H9 (cell line): ENCODE results near the gene CNKSR1. TPM values are rescaled to one million over a fixed set of nuclear protein-coding genes. Genes with fewer than 3 reads are reported as not detected.

Source experiments
- DNase-seq: peaks from one replicate; pipeline ENCODE4 v3.0.0-alpha.2; 2017
- H2AFZ ChIP-seq: one replicate; pipeline ENCODE4 v1.6.1; 2013; ENCODE audit warnings: mild to moderate bottlenecking, low read length, control low read depth, moderate library complexity
- H2AK5ac ChIP-seq: 2 replicates; pipeline ENCODE4 v1.6.1; 2013; ENCODE audit warnings: low read length, control low read depth, mixed read lengths; ENCODE audit not compliant: insufficient read length
- H2BK120ac ChIP-seq: one replicate; pipeline ENCODE4 v1.6.1; 2013; ENCODE audit warnings: low read depth, mild to moderate bottlenecking, low read length, control low read depth, inconsistent platforms; ENCODE audit not compliant: poor library complexity, severe bottlenecking
- H2BK12ac ChIP-seq: 2 replicates; pipeline ENCODE4 v1.6.1; 2013; ENCODE audit warnings: low read length, control low read depth, mixed read lengths, low read depth; ENCODE audit not compliant: insufficient read length
- H2BK15ac ChIP-seq: 2 replicates; pipeline ENCODE4 v1.6.1; 2013; ENCODE audit warnings: low read depth, low read length, control low read depth
- H2BK20ac ChIP-seq: one replicate; pipeline ENCODE4 v1.6.1; 2013; ENCODE audit warnings: low read depth, mild to moderate bottlenecking, low read length, control low read depth, inconsistent platforms; ENCODE audit not compliant: poor library complexity, severe bottlenecking
- H2BK5ac ChIP-seq: 2 replicates; pipeline ENCODE4 v1.6.1; 2013; ENCODE audit warnings: low read length, control low read depth, mixed read lengths; ENCODE audit not compliant: insufficient read length
- H3K14ac ChIP-seq: 2 replicates; pipeline ENCODE4 v1.6.1; 2013; ENCODE audit warnings: low read length, control low read depth; ENCODE audit not compliant: insufficient read depth
- H3K18ac ChIP-seq: 2 replicates; pipeline ENCODE4 v1.6.1; 2013; ENCODE audit warnings: low read depth, mild to moderate bottlenecking, mixed read lengths, low read length, control low read depth; ENCODE audit not compliant: insufficient read length
- H3K23ac ChIP-seq: 2 replicates; pipeline ENCODE4 v1.6.1; 2013; ENCODE audit warnings: low read length, control low read depth, mixed read lengths, low read depth; ENCODE audit not compliant: insufficient read length
- H3K23me2 ChIP-seq: 2 replicates; pipeline ENCODE4 v1.6.1; 2013; ENCODE audit warnings: low read depth, mild to moderate bottlenecking, mixed read lengths, low read length, control low read depth; ENCODE audit not compliant: insufficient read length, poor library complexity, severe bottlenecking
- H3K27ac ChIP-seq: 2 replicates; pipeline ENCODE4 v1.5.1; 2013; ENCODE audit warnings: low read length, control low read depth, mixed read lengths, low read depth; ENCODE audit not compliant: insufficient read length
- H3K27me3 ChIP-seq: 2 replicates; pipeline ENCODE4 v1.6.1; 2013; ENCODE audit warnings: low read length, control low read depth, inconsistent platforms; ENCODE audit not compliant: insufficient read depth
- H3K4ac ChIP-seq: 2 replicates; pipeline ENCODE4 v1.6.1; 2013; ENCODE audit warnings: low read depth, mild to moderate bottlenecking, control low read depth, inconsistent platforms, low read length, moderate library complexity
- H3K4me1 ChIP-seq: 2 replicates; pipeline ENCODE4 v1.6.1; 2013; ENCODE audit warnings: low read length, control low read depth, inconsistent platforms; ENCODE audit not compliant: insufficient read depth
- H3K4me2 ChIP-seq: 2 replicates; pipeline ENCODE4 v1.6.1; 2013; ENCODE audit warnings: low read length, control low read depth, mixed read lengths; ENCODE audit not compliant: insufficient read length, insufficient read depth
- H3K56ac ChIP-seq: 2 replicates; pipeline ENCODE4 v1.6.1; 2013; ENCODE audit warnings: low read depth, mild to moderate bottlenecking, mixed read lengths, low read length, control low read depth; ENCODE audit not compliant: insufficient read length
- H3K79me1 ChIP-seq: 2 replicates; pipeline ENCODE4 v1.6.1; 2013; ENCODE audit warnings: low read depth, mild to moderate bottlenecking, moderate library complexity, low read length, control low read depth, inconsistent platforms; ENCODE audit not compliant: insufficient read depth, poor library complexity, severe bottlenecking
- H3K79me2 ChIP-seq: 2 replicates; pipeline ENCODE4 v1.6.1; 2013; ENCODE audit warnings: low read length, control low read depth, inconsistent platforms; ENCODE audit not compliant: insufficient read depth
- H3K9ac ChIP-seq: 2 replicates; pipeline ENCODE4 v1.6.1; 2013; ENCODE audit warnings: low read length, control low read depth, mixed read lengths; ENCODE audit not compliant: insufficient read length; ENCODE audit errors: extremely low read depth
- H3K9me3 ChIP-seq: one replicate; pipeline ENCODE4 v1.6.1; 2013; ENCODE audit warnings: low read depth, low read length, inconsistent platforms; ENCODE audit not compliant: control insufficient read depth
- H3T11ph ChIP-seq: one replicate; pipeline ENCODE4 v1.6.1; 2013; ENCODE audit warnings: mild to moderate bottlenecking, low read length, control low read depth, inconsistent platforms
- H4K20me1 ChIP-seq: one replicate; pipeline ENCODE4 v1.6.1; 2013; ENCODE audit not compliant: control insufficient read depth, insufficient read length, insufficient read depth
- H4K5ac ChIP-seq: 2 replicates; pipeline ENCODE4 v1.6.1; 2013; ENCODE audit warnings: low read depth, mild to moderate bottlenecking, mixed read lengths, low read length, control low read depth; ENCODE audit not compliant: insufficient read length
- H4K8ac ChIP-seq: replicated peaks from 2 replicates; pipeline ENCODE4 v1.6.1; 2013; ENCODE audit warnings: low read length, control low read depth, mixed read lengths, low read depth; ENCODE audit not compliant: insufficient read length
- H4K91ac ChIP-seq: 2 replicates; pipeline ENCODE4 v1.6.1; 2013; ENCODE audit warnings: low read depth, mild to moderate bottlenecking, moderate library complexity, mixed read lengths, low read length, control low read depth; ENCODE audit not compliant: insufficient read length
- H3K27ac Mint-ChIP-seq, 3 experiments: 2 replicates in 2 of 3; 3 replicates in 1 of 3; pipeline ENCODE4 v1.8.0; 2020 to 2021; ENCODE audit warnings: mixed read lengths in 3 of 3, mild to moderate bottlenecking in 1 of 3, moderate library complexity in 1 of 3
- H3K27me3 Mint-ChIP-seq: 2 replicates; pipeline ENCODE4 v1.8.0; 2021; ENCODE audit warnings: low read depth, mild to moderate bottlenecking, moderate library complexity, mixed read lengths
- H3K36me3 Mint-ChIP-seq, 3 experiments: 2 replicates in 2 of 3; 3 replicates in 1 of 3; pipeline ENCODE4 v1.8.0; 2020 to 2021; ENCODE audit warnings: low read depth in 3 of 3, mixed read lengths in 3 of 3; ENCODE audit not compliant: insufficient read depth in 1 of 3
- H3K4me1 Mint-ChIP-seq, 2 experiments: 2 replicates each; pipeline ENCODE4 v1.8.0; 2020; ENCODE audit warnings: mixed read lengths in 2 of 2
- H3K4me3 Mint-ChIP-seq, 2 experiments: 2 replicates in 1 of 2; 3 replicates in 1 of 2; pipeline ENCODE4 v1.8.0; 2020 to 2021; ENCODE audit warnings: mild to moderate bottlenecking in 2 of 2, mixed read lengths in 2 of 2, moderate library complexity in 1 of 2
- H3K9me3 Mint-ChIP-seq, 2 experiments: 2 replicates in 1 of 2; 3 replicates in 1 of 2; pipeline ENCODE4 v1.8.0; 2020; ENCODE audit warnings: mild to moderate bottlenecking in 2 of 2, mixed read lengths in 2 of 2, moderate library complexity in 1 of 2
- total RNA-seq: library from RNA; stranded (reverse); gene quantifications from 2 replicates; pipeline ENCODE4 v1.2.1, GENCODE V29; 2021
- TF ChIP-seq, protein P1 (sequence below): fragments of 200-600 bp; sonication (generic); conservative IDR thresholded peaks from 3 replicates; pipeline ENCODE4 v1.8.0; 2021; ENCODE audit warnings: antibody characterized with exemption, mild to moderate bottlenecking

The CNKSR1 gene
- total RNA-seq, 1 experiment from 2014 or later = 26.3 TPM

DNA sequence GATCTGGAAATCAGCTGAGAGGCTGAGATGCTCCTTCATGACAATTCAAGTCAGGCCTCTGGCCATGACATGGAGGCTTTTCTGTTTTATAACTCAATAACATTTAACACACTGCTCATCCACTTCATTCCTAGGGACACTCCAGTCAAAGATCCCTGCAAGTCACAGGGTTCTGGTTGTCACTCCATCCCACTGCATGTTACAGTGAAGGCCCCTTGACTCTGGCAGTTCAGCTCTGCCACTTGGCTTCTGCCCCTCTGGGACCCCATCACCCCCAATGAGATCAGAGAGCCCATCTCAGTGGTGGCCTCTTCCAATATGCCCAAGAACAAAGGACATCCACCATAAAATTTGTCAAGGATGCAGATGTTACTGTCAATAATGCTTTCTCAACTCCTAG is 28.4 kb upstream of the CNKSR1 start:
- no peak overlapping the region for H4K5ac ChIP-seq
- no peak overlapping the region for H3T11ph ChIP-seq
- DNase-seq = no peak
- H2BK12ac ChIP-seq = no peak overlapping the region
- no peak overlapping the region for H4K91ac ChIP-seq
- H2BK120ac ChIP-seq = no peak overlapping the region
- no peak overlapping the region for H2BK20ac ChIP-seq
- no peak overlapping the region for H3K27ac ChIP-seq
- no peak overlapping the region for H2BK5ac ChIP-seq
- no peaks in the 10 kb centered on the region for H3K79me1 ChIP-seq
- Mint-ChIP-seq H3K27me3 (peaks cover 100% of the 10 kb centered on the region), H3K36me3 (no peaks in the 10 kb centered on the region), H3K9me3 (no peaks in the 10 kb centered on the region), H3K27ac (no peak overlapping the region), H3K4me1 (peaks cover 0 to 3% of the 10 kb centered on the region in 2 experiments; a peak in 1 of 4 replicates), H3K4me3 (no peak overlapping the region)
- no peak overlapping the region for H3K56ac ChIP-seq
- no peak overlapping the region for H2AK5ac ChIP-seq
- H3K9ac ChIP-seq = no peak overlapping the region
- H2BK15ac ChIP-seq = no peak overlapping the region
- H3K27me3 ChIP-seq = peaks cover 8% of the 10 kb centered on the region; the same call in 1 of the 2 replicates
- no peak overlapping the region for H3K23ac ChIP-seq
- no peaks in the 10 kb centered on the region for H3K9me3 ChIP-seq
- H3K4me2 ChIP-seq = no peak overlapping the region
- no peak overlapping the region for H2AFZ ChIP-seq
- TF ChIP-seq, protein P1, sequence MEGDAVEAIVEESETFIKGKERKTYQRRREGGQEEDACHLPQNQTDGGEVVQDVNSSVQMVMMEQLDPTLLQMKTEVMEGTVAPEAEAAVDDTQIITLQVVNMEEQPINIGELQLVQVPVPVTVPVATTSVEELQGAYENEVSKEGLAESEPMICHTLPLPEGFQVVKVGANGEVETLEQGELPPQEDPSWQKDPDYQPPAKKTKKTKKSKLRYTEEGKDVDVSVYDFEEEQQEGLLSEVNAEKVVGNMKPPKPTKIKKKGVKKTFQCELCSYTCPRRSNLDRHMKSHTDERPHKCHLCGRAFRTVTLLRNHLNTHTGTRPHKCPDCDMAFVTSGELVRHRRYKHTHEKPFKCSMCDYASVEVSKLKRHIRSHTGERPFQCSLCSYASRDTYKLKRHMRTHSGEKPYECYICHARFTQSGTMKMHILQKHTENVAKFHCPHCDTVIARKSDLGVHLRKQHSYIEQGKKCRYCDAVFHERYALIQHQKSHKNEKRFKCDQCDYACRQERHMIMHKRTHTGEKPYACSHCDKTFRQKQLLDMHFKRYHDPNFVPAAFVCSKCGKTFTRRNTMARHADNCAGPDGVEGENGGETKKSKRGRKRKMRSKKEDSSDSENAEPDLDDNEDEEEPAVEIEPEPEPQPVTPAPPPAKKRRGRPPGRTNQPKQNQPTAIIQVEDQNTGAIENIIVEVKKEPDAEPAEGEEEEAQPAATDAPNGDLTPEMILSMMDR = no peak
- H3K4ac ChIP-seq = no peak overlapping the region
- H3K14ac ChIP-seq = no peak overlapping the region
- H4K20me1 ChIP-seq = no peaks in the 10 kb centered on the region
- no peak overlapping the region for H4K8ac ChIP-seq
- H3K4me1 ChIP-seq = peaks cover 2% of the 10 kb centered on the region; the same call in 1 of the 2 replicates
- no peaks in the 10 kb centered on the region for H3K79me2 ChIP-seq
- H3K18ac ChIP-seq = no peak overlapping the region
- no peaks in the 10 kb centered on the region for H3K23me2 ChIP-seq
